IPS DF 6.9 (cell line): ENCODE data around the gene HLA-E.
A peak's percentile ranks its signal among the peaks of the same experiment; 100 is the strongest.
"Not testable (repeated sequence)": the region's sequence is repeated elsewhere in the genome, so short reads cannot be mapped to it uniquely, and the experiment has no call there.

Experiments used
- DNase-seq: peaks from one replicate; pipeline ENCODE4 v3.0.0-alpha.2; 2013; ENCODE audit warnings: low read depth, low spot score
- H3K27ac ChIP-seq: one replicate; pipeline ENCODE4 v1.5.1; 2013; ENCODE audit warnings: low read length, control low read depth
- H3K27me3 ChIP-seq: 2 replicates; pipeline ENCODE4 v1.6.1; 2013; ENCODE audit warnings: mild to moderate bottlenecking, low read length; ENCODE audit not compliant: control insufficient read depth, insufficient read depth
- H3K36me3 ChIP-seq: 2 replicates; pipeline ENCODE4 v1.6.1; 2013; ENCODE audit warnings: low read length; ENCODE audit not compliant: control insufficient read depth, insufficient read depth
- H3K4me1 ChIP-seq: 2 replicates; pipeline ENCODE4 v1.6.1; 2013; ENCODE audit warnings: low read length; ENCODE audit not compliant: control insufficient read depth, insufficient read depth
- H3K4me3 ChIP-seq: 2 replicates; pipeline ENCODE4 v1.5.1; 2013; ENCODE audit warnings: mild to moderate bottlenecking, low read length
- H3K9me3 ChIP-seq: 2 replicates; pipeline ENCODE4 v1.6.1; 2013; ENCODE audit warnings: low read length, inconsistent platforms; ENCODE audit not compliant: control insufficient read depth, insufficient read depth
- WGBS: extraction: QIAGEN DNeasy Blood & Tissue Kit; methylation state at CpG from one replicate; pipeline ENCODE4 v1.1.7; 2013; ENCODE audit warnings: mixed read lengths, missing lambda C conversion rate; ENCODE audit not compliant: insufficient read length, insufficient coverage; 5-methylcytosine and 5-hydroxymethylcytosine counted together

HLA-E gene

GRCh38 chr6:30453508-30454116, 35.7 kb upstream of the HLA-E start:
- Histone ChIP-seq H3K36me3 (no peaks in the 10 kb centered on the region), H3K27me3 (peaks cover 4% of the 10 kb centered on the region; the same call in 1 of the 2 replicates), H3K9me3 (no peaks in the 10 kb centered on the region), H3K4me3 (no peak overlapping the region), H3K27ac (no peak overlapping the region), H3K4me1 (no peaks in the 10 kb centered on the region)
- peak; percentile 88 for DNase-seq
- no CpG with 5 or more reads among the region's 26 CpGs for WGBS

- no peak for DNase-seq
- no peaks in the 10 kb centered on the region for H3K4me1 ChIP-seq
- no peak overlapping the region for H3K27ac ChIP-seq
- no peak overlapping the region for H3K4me3 ChIP-seq
- no CpG with 5 or more reads among the region's 1 CpG for WGBS
- peaks cover 39% of the 10 kb centered on the region; the same call in 1 of the 2 replicates for H3K27me3 ChIP-seq
- no peaks in the 10 kb centered on the region for H3K9me3 ChIP-seq
- H3K36me3 ChIP-seq, result no peaks in the 10 kb centered on the region
These were observed 30.2 kb upstream of the HLA-E start for GRCh38 chr6:30459145-30459544.

- no peak overlapping the region for H3K4me3 ChIP-seq
- H3K27me3 ChIP-seq, result peaks cover 58% of the 10 kb centered on the region
- no peaks in the 10 kb centered on the region for H3K4me1 ChIP-seq
- no CpG with 5 or more reads among the region's 5 CpGs for WGBS
- no peak for DNase-seq
- no peaks in the 10 kb centered on the region for H3K36me3 ChIP-seq
- no peaks in the 10 kb centered on the region for H3K9me3 ChIP-seq
- H3K27ac ChIP-seq, result no peak overlapping the region
These were observed 28.3 kb upstream of the HLA-E start for GRCh38 chr6:30461055-30461454.

- H3K27ac ChIP-seq, result no peak overlapping the region
- no peaks in the 10 kb centered on the region for H3K9me3 ChIP-seq
- no peak overlapping the region for H3K4me3 ChIP-seq
- no peaks in the 10 kb centered on the region for H3K4me1 ChIP-seq
- H3K27me3 ChIP-seq, result peaks cover 72% of the 10 kb centered on the region
- no CpG with 5 or more reads among the region's 7 CpGs for WGBS
- DNase-seq, result no peak
- no peaks in the 10 kb centered on the region for H3K36me3 ChIP-seq
These were observed 26.8 kb upstream of the HLA-E start for GRCh38 chr6:30462482-30462881.

GRCh38 chr6:30463242-30463641, 26.1 kb upstream of the HLA-E start:
- WGBS, result no CpG with 5 or more reads among the region's 9 CpGs
- Histone ChIP-seq H3K36me3 (no peaks in the 10 kb centered on the region), H3K9me3 (no peaks in the 10 kb centered on the region), H3K27ac (no peak overlapping the region), H3K27me3 (peaks cover 75% of the 10 kb centered on the region), H3K4me1 (no peaks in the 10 kb centered on the region), H3K4me3 (no peak overlapping the region)
- no peak for DNase-seq

- H3K27me3 ChIP-seq, result peaks cover 78% of the 10 kb centered on the region
- H3K27ac ChIP-seq, result no peak overlapping the region
- no peak overlapping the region for H3K4me3 ChIP-seq
- no CpG with 5 or more reads among the region's 64 CpGs for WGBS
- H3K9me3 ChIP-seq, result no peaks in the 10 kb centered on the region
- DNase-seq, result no peak
- H3K36me3 ChIP-seq, result no peaks in the 10 kb centered on the region
- H3K4me1 ChIP-seq, result no peaks in the 10 kb centered on the region
These were observed 25.4 kb upstream of the HLA-E start for GRCh38 chr6:30463651-30464618.

GRCh38 chr6:30465595-30466306, 23.6 kb upstream of the HLA-E start:
- Histone ChIP-seq H3K27ac (no peak overlapping the region), H3K27me3 (peaks cover 81% of the 10 kb centered on the region), H3K36me3 (no peaks in the 10 kb centered on the region), H3K4me1 (no peaks in the 10 kb centered on the region), H3K4me3 (no peak overlapping the region), H3K9me3 (no peaks in the 10 kb centered on the region)
- no peak for DNase-seq
- WGBS, result no CpG with 5 or more reads among the region's 13 CpGs

- Histone ChIP-seq H3K27me3 (peaks cover 31% of the 10 kb centered on the region), H3K4me1 (no peaks in the 10 kb centered on the region), H3K9me3 (no peaks in the 10 kb centered on the region), H3K4me3 (no peak overlapping the region), H3K27ac (no peak overlapping the region), H3K36me3 (no peaks in the 10 kb centered on the region)
- DNase-seq, result no peak
- WGBS, result no CpG with 5 or more reads among the region's 1 CpG
These were observed 18.3 kb upstream of the HLA-E start for GRCh38 chr6:30470968-30471367.

- H3K4me1 ChIP-seq, H3K9me3 ChIP-seq, H3K27me3 ChIP-seq, H3K4me3 ChIP-seq, DNase-seq, H3K27ac ChIP-seq, H3K36me3 ChIP-seq: not testable (repeated sequence)
- no CpG with 5 or more reads among the region's 26 CpGs for WGBS
These were observed 14.2 kb upstream of the HLA-E start for GRCh38 chr6:30475116-30475515.

GRCh38 chr6:30480536-30481156, 8.7 kb upstream of the HLA-E start:
- H3K27me3 ChIP-seq, result peaks cover 14% of the 10 kb centered on the region; the same call in 1 of the 2 replicates
- no peak overlapping the region for H3K4me3 ChIP-seq
- H3K27ac ChIP-seq, result no peak overlapping the region
- WGBS, result no CpG with 5 or more reads among the region's 18 CpGs
- no peak for DNase-seq
- no peaks in the 10 kb centered on the region for H3K9me3 ChIP-seq
- no peaks in the 10 kb centered on the region for H3K36me3 ChIP-seq
- H3K4me1 ChIP-seq, result no peaks in the 10 kb centered on the region
